GM12801 (cell line): ENCODE results near the gene SUN2.

Experiments used
- CTCF ChIP-seq: IDR thresholded peaks from one replicate; pipeline ENCODE4 v1.5.1; 2011; ENCODE audit warnings: control low read depth; ENCODE audit not compliant: insufficient read length; ENCODE audit errors: extremely low read depth

SUN2 gene

DNA sequence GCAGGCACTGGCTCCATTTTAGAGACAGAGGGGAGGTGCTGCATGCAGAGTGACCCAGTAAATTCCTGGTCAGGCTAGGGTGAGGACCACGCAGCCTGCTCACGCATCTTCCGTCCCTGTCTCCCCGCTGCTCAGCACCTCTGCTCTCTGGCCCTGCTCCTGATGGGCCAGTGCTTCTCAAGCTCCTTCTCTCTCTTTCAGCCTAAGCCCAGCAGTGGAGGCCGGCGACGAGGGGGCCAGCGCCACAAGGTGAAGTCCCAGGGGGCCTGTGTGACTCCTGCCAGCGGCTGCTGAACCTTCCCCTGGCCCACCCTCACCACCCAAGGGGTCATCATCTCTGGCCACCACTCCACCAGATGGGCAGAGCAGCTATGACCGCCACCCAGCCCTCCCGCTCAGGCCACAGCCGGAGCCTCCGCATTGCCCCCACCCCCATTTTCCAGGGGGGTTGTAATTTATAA is 25.4 kb downstream of the SUN2 start:
- no peak for TF ChIP-seq CTCF

GRCh38 chr22:38729946-38730345 is 25.9 kb downstream of the SUN2 start:
- no peak for TF ChIP-seq CTCF

DNA sequence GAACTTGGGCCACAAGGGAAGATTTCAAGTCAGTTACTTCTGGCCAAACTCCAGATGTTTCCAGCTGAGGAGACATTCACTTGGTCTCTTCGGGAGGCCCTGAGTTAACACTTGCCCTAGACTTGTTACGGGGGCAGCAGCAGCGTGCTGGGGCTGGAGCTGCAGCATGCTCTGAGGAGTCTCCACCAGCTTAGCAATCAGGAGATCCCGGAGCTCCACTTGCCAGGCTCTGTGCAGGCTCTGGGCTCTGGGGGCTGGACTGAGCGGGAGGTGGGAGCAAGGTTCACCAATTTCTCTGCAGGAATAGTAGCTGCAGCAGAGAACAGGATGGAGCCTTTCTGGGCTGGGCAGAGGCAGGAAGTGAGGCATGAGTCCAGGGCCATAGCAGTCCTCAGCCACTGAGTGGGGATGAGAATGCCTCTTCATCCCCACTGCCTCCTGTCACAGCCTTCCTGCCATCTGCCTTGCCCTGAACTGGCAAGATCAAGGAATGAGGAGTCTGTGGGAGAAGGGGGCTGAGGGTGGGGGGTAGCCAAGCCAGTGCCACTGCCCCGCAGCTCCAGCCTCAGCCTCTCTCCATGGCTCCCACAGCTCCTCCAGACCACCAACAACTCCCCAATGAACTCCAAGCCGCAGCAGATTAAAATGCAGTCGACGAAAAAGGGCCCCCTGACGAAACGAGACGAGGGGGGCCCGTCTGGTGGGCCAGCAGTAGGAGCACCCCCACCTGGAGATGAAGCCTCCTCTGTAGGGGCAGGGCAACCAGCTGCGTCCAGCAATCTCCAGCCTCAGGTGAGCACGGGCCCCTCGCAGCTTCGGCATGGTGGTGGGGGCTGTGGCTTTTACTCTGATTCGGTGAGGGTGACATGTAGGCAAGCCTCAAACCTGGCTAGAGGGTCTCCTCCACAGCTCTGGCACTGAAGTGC is 26.7 kb downstream of the SUN2 start:
- TF ChIP-seq CTCF, result no peak

- no peak for TF ChIP-seq CTCF
Observed at GRCh38 chr22:38727530-38728451, 28.0 kb downstream of the SUN2 start.

- TF ChIP-seq CTCF, result no peak
Observed at GRCh38 chr22:38727123-38727522, 28.7 kb downstream of the SUN2 start.

DNA sequence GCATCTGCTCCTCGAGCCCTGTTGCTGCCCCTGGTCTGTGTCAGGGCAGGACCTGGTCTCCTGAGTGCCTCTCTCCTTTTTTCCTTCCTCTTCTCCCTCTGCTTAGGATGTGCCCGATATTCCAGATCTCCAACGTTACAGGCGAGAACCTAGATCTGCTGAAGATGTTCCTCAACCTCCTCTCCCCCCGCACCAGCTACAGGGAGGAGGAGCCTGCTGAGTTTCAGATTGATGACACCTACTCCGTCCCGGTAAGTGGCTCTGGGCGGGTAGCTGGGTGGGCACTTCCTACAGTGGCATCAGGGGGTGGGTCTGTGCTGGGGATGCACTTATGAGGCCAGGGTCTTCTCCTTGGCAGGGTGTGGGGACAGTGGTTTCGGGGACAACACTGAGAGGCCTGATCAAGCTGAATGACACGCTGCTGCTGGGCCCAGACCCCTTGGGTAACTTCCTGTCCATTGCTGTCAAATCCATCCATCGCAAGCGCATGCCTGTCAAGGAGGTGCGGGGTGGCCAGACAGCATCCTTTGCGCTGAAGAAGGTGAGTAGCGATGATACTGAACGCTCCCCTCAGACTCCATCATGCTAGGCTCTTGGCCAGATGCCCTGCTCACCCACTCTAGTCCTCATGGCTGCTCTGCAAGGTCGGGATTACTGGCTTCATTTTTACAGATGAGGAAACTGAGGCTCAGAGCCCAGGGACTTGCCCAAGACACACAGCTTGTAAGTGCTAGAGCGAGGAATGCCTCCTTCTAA is 29.7 kb downstream of the SUN2 start:
- no peak for TF ChIP-seq CTCF
